Choroid plexus epithelial cell (primary cell): ENCODE measurements around the gene PIR.

Experiments
- DNase-seq: peaks from one replicate; pipeline ENCODE4 v3.0.0-alpha.2; 2010; ENCODE audit warnings: low read depth
- H3K4me3 ChIP-seq: 2 replicates; pipeline ENCODE4 v1.5.1; 2011; ENCODE audit warnings: low read depth, mild to moderate bottlenecking, control low read depth, low read length, moderate library complexity
- TF ChIP-seq, protein P1 (sequence below): conservative IDR thresholded peaks from 2 replicates; pipeline ENCODE4 v1.5.1; 2011; ENCODE audit warnings: low read depth, mild to moderate bottlenecking, control low read depth, inconsistent platforms, low read length, moderate library complexity

The PIR gene

GRCh38 chrX:15413101-15413500 lies 80.0 kb downstream of the PIR start:
- DNase-seq, result no peak
- no peak overlapping the region for H3K4me3 ChIP-seq
- TF ChIP-seq, protein P1, sequence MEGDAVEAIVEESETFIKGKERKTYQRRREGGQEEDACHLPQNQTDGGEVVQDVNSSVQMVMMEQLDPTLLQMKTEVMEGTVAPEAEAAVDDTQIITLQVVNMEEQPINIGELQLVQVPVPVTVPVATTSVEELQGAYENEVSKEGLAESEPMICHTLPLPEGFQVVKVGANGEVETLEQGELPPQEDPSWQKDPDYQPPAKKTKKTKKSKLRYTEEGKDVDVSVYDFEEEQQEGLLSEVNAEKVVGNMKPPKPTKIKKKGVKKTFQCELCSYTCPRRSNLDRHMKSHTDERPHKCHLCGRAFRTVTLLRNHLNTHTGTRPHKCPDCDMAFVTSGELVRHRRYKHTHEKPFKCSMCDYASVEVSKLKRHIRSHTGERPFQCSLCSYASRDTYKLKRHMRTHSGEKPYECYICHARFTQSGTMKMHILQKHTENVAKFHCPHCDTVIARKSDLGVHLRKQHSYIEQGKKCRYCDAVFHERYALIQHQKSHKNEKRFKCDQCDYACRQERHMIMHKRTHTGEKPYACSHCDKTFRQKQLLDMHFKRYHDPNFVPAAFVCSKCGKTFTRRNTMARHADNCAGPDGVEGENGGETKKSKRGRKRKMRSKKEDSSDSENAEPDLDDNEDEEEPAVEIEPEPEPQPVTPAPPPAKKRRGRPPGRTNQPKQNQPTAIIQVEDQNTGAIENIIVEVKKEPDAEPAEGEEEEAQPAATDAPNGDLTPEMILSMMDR, result no peak

DNA sequence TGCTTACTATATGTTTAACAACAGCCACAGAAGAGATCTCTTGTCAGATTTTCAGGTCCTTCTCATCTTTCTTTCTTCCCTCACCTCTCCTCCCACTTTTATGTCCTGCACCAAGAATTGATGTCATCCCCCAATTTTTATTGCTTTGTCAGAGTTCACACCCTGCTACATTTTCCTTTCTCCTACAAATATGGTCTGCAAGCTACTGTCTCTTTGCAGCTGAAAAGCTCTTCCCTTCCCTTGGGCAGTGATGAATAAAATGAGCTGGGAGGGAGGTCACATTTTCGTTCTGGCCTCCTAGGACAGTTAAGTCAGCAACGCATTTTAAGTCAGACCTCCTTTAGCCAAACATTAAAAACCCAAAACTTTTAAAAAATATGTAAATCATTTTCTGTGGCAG lies 82.2 kb downstream of the PIR start:
- DNase-seq, result no peak
- no peak overlapping the region for H3K4me3 ChIP-seq
- TF ChIP-seq, protein P1, result no peak

GRCh38 chrX:15410430-15410829 lies 82.7 kb downstream of the PIR start:
- DNase-seq, result no peak
- TF ChIP-seq, protein P1, result no peak

DNA sequence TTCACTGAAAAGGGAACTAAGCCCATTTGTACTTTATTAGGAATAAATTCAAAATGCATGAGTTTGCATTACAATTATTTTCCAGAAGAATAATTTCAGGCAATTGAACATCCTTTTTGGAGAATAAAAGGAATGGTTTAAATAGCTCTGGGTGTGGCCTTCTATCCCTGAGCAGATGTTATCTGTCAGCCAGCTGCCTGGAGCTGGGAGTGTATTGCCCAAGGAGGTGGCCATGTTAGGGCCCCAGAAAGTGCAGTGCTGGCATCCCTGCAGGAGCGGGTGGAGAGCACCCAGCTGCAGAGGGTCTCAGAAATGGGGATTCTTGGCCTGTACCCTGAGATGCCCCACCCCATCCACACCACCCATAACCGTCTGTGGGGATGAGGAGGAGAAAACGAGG lies 87.3 kb downstream of the PIR start:
- TF ChIP-seq, protein P1, result no peak
- no peak overlapping the region for H3K4me3 ChIP-seq
- no peak for DNase-seq

More at GRCh38 chrX:15410430-15410829, 82.7 kb downstream of the PIR start:
- H3K4me3 ChIP-seq, result no peak overlapping the region

GRCh38 chrX:15404401-15405096 lies 88.6 kb downstream of the PIR start:
- peak; percentile 66 for DNase-seq
- no peak overlapping the region for H3K4me3 ChIP-seq
- TF ChIP-seq, protein P1, result no peak

DNA sequence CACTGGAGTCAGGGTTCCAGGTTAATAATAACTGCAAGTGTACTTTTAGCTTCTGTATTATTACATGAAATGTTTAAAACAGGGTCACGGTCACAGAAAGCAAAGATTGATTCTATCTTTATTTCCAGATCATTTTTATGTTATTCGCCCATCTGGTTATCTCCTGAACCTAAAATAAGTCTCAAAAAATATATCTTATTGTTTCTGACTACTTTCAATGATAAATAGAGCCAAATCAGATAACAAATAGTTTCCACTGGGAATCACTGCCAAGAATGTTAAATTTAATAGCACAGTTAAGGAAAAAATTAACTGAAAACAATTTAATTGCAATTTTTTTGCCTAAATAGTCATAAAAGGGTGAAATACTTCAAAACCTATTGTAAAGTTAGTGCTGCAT lies 91.8 kb downstream of the PIR start:
- TF ChIP-seq, protein P1, result no peak
- DNase-seq, result no peak
- H3K4me3 ChIP-seq, result no peak overlapping the region

- TF ChIP-seq, protein P1, result no peak
- H3K4me3 ChIP-seq, result no peak overlapping the region
- DNase-seq, result no peak
Observed at GRCh38 chrX:15399962-15400391, 93.2 kb downstream of the PIR start.
